Glutamatergic neuron (in vitro differentiated cells): ENCODE measurements around the gene CCDC8. TPM values are rescaled to one million over a fixed set of nuclear protein-coding genes. Genes with fewer than 3 reads are reported as not detected.

Source experiments
- DNase-seq: peaks from one replicate; pipeline ENCODE4 v3.0.0; 2022
- H3K27ac Mint-ChIP-seq: one replicate; pipeline ENCODE4 v1.8.0; 2020; ENCODE audit warnings: mild to moderate bottlenecking, mixed read lengths, inconsistent platforms; ENCODE audit not compliant: unreplicated experiment
- H3K27me3 Mint-ChIP-seq: one replicate; pipeline ENCODE4 v1.8.0; 2020; ENCODE audit warnings: mild to moderate bottlenecking, moderate library complexity, mixed read lengths, inconsistent platforms; ENCODE audit not compliant: unreplicated experiment
- H3K36me3 Mint-ChIP-seq: one replicate; pipeline ENCODE4 v1.8.0; 2020; ENCODE audit warnings: mild to moderate bottlenecking, mixed read lengths, inconsistent platforms; ENCODE audit not compliant: unreplicated experiment
- H3K4me1 Mint-ChIP-seq: one replicate; pipeline ENCODE4 v1.8.0; 2020; ENCODE audit warnings: mild to moderate bottlenecking, low read depth, mixed read lengths, inconsistent platforms; ENCODE audit not compliant: unreplicated experiment
- H3K4me3 Mint-ChIP-seq: one replicate; pipeline ENCODE4 v1.8.0; 2020; ENCODE audit warnings: mild to moderate bottlenecking, mixed read lengths, inconsistent platforms; ENCODE audit not compliant: unreplicated experiment
- H3K9me3 Mint-ChIP-seq: one replicate; pipeline ENCODE4 v1.8.0; 2020; ENCODE audit warnings: mild to moderate bottlenecking, moderate library complexity, mixed read lengths, inconsistent platforms; ENCODE audit not compliant: unreplicated experiment
- CTCF ChIP-seq: fragments of 200-600 bp; sonication (generic); IDR thresholded peaks from one replicate; pipeline ENCODE4 v1.5.0; 2021; ENCODE audit not compliant: partially characterized antibody, unreplicated experiment
- total RNA-seq: library from RNA; stranded (reverse); fragmentation: NEBNext Ultra II Directional; extraction: Animal tissue kit (Norgen Biotek cat#: 25700); gene quantifications from one replicate; pipeline ENCODE4 v1.2.1, GENCODE V29; 2021; ENCODE audit not compliant: unreplicated experiment

Gene CCDC8
- total RNA-seq, 1 donor from 2014 or later = 6.3 TPM

DNA sequence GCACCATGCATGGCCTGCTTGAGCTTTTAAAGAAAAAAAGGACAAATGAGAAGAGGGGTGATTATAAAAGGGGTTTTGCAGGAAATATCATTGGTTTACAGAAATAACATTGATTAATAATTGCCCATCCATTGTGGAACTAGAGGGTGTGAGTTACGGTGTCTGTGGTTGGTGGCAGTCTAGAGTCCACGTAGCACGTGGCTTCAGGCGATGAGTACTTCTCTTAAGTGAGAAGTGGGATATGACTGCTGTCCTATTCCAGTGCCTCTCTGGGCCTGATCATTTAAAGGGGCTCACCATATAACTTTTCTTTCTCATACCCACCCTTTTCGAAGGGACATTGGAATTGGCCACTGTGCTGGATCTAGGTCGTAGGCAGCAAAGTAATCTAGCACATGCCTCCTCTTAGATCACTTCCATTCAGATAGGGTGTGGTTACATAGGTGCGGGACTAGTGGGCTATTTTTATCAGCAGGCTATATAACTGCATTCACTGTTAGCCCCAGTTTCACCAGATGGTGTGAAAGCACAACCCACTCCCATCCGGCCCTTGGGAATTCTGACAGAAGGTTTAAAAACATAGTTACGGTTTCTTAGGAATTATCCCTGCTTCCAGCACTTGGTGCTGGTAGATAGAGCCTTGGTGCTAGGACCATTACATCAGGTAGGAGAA lies 46.6 kb downstream of the CCDC8 start:
- no peak for TF ChIP-seq CTCF
- Mint-ChIP-seq H3K9me3 (peaks cover 7% of the 10 kb centered on the region), H3K27me3 (peaks cover 2% of the 10 kb centered on the region), H3K4me3 (peak overlapping the region; percentile 79), H3K36me3 (no peaks in the 10 kb centered on the region), H3K27ac (peak overlapping the region; percentile 84), H3K4me1 (peaks cover 29% of the 10 kb centered on the region)
- no peak for DNase-seq

- peak overlapping the region; percentile 66 for H3K27ac Mint-ChIP-seq
- DNase-seq = no peak
- no peaks in the 10 kb centered on the region for H3K36me3 Mint-ChIP-seq
- H3K4me1 Mint-ChIP-seq = peaks cover 25% of the 10 kb centered on the region
- TF ChIP-seq CTCF = no peak
- peaks cover 5% of the 10 kb centered on the region for H3K9me3 Mint-ChIP-seq
- no peak overlapping the region for H3K4me3 Mint-ChIP-seq
- peaks cover 2% of the 10 kb centered on the region for H3K27me3 Mint-ChIP-seq
Measured at GRCh38 chr19:46365561-46365960, 47.8 kb downstream of the CCDC8 start.

DNA sequence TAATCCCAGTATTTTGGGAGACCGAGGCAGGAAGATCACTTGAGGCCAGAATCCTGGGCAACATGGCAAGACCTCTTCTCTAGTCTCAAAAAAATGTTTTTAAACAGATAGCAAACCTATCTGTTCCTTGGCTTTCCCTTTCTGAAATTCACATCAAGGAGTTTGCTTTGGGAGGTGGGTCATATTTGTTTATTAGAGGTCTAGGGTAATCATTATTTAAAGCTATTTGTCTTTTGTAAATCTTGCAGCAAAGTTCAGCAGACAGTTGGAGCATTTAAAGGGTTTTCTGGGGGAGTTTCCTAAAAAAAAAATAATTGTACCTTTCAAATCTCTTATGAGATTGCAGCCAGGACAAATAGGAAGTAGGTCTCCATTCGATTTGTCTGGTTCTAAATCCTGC lies 49.0 kb downstream of the CCDC8 start:
- H3K4me1 Mint-ChIP-seq = peaks cover 25% of the 10 kb centered on the region
- no peaks in the 10 kb centered on the region for H3K36me3 Mint-ChIP-seq
- DNase-seq = no peak
- TF ChIP-seq CTCF = no peak
- no peak overlapping the region for H3K27ac Mint-ChIP-seq
- H3K27me3 Mint-ChIP-seq = peaks cover 2% of the 10 kb centered on the region
- H3K9me3 Mint-ChIP-seq = peaks cover 5% of the 10 kb centered on the region
- H3K4me3 Mint-ChIP-seq = no peak overlapping the region

- Mint-ChIP-seq H3K4me1 (peaks cover 14% of the 10 kb centered on the region), H3K9me3 (peaks cover 3% of the 10 kb centered on the region), H3K4me3 (no peak overlapping the region), H3K27me3 (no peaks in the 10 kb centered on the region), H3K36me3 (no peaks in the 10 kb centered on the region), H3K27ac (no peak overlapping the region)
- no peak for TF ChIP-seq CTCF
- DNase-seq = no peak
Measured at GRCh38 chr19:46361915-46362314, 51.4 kb downstream of the CCDC8 start.

Other genes starting within 250 kb of the CCDC8 start
- gene IGFL1, start 183.8 kb downstream of the CCDC8 start, total RNA-seq = not detected
- gene HIF3A, start 116.5 kb downstream of the CCDC8 start, total RNA-seq = 4.4 TPM
- 85.8 TPM for gene PPP5C, start 66.5 kb downstream of the CCDC8 start, total RNA-seq
- 5.3 TPM for gene PNMA8C, start 15.4 kb upstream of the CCDC8 start, total RNA-seq
- gene PNMA8A, start 58.0 kb upstream of the CCDC8 start, total RNA-seq = 14.1 TPM
- 0.76 TPM for gene PNMA8B, start 82.3 kb upstream of the CCDC8 start, total RNA-seq
- gene CALM3, start 187.8 kb upstream of the CCDC8 start, total RNA-seq = 845 TPM
- gene PTGIR, start 211.5 kb upstream of the CCDC8 start, total RNA-seq = 0.27 TPM
- 54.6 TPM for gene GNG8, start 222.6 kb upstream of the CCDC8 start, total RNA-seq
- 55.1 TPM for gene DACT3, start 247.6 kb upstream of the CCDC8 start, total RNA-seq